ENCODE results near the gene ULK4. TPM values are rescaled to one million over a fixed set of nuclear protein-coding genes. Genes with fewer than 3 reads are reported as not detected.

The ULK4 gene
- total and polyA plus RNA-seq, 2 of the 8 experiments (the other 6 are each of a cell fraction or from before 2014, with no cell fraction given), result 3.0 to 10.8 TPM

GRCh38 chr3:41362638-41363559 lies 599.0 kb downstream of the ULK4 start (continued):
- TF ChIP-seq EP300 (IDR thresholded peaks at IDR 0.05; ENCODE audit: borderline replicate concordance in 1 of 2, low read depth in 2 of 2, low read length in 2 of 2) (no peak), JUN (IDR thresholded peaks at IDR 0.05; ENCODE audit: low read depth, low read length) (no peak), RXRA (IDR thresholded peaks at IDR 0.05; ENCODE audit: insufficient read depth, low read depth, low read length) (peak; percentile 95), CHD7 (IDR thresholded peaks at IDR 0.05; ENCODE audit: insufficient replicate concordance, low read length) (peak; percentile 36), JUND (IDR thresholded peaks at IDR 0.05; ENCODE audit: low read length) (no peak), SRF (IDR thresholded peaks at IDR 0.05; ENCODE audit: low read depth, low read length) (no peak), GTF2F1 (IDR thresholded peaks at IDR 0.05; ENCODE audit: borderline replicate concordance, low read depth, low read length) (no peak), TEAD4 (IDR thresholded peaks at IDR 0.05; ENCODE audit: low read depth, low read length) (0 out of 2 replicates have a peak, but pooled peaks have one; percentile 16), MAX (IDR thresholded peaks at IDR 0.05) (no peak)

Measured in H1 (cell line).